Small intestine (tissue), 16 donors: Measurements from ENCODE around the gene MLLT3. TPM values are rescaled to one million over a fixed set of nuclear protein-coding genes. Genes with fewer than 3 reads are reported as not detected.

Experiments
- DNase-seq, 2 donors: peaks; one replicate each; pipeline versions ENCODE4 v3.0.0 to v3.0.0-alpha.2; 2013
- FAIRE-seq: peaks from 2 replicates; lab custom pipeline; 2012; peaks lifted over from hg19 to GRCh38; lab: Jason Lieb, UNC
- H3K27ac ChIP-seq, 3 donors: one replicate each; pipeline ENCODE4 v1.5.1; 2013; ENCODE audit warnings: low read length in 2 of 3, mild to moderate bottlenecking in 2 of 3, control low read depth in 1 of 3, inconsistent platforms in 1 of 3, low read depth in 1 of 3, moderate library complexity in 1 of 3
- H3K27me3 ChIP-seq, 3 donors: one replicate each; pipeline ENCODE4 v1.6.1; 2013; ENCODE audit warnings: low read length in 3 of 3, inconsistent platforms in 1 of 3; ENCODE audit not compliant: control insufficient read depth in 3 of 3, insufficient read depth in 3 of 3
- H3K36me3 ChIP-seq, 3 donors: one replicate each; pipeline ENCODE4 v1.6.1; 2013; ENCODE audit warnings: low read length in 3 of 3, inconsistent platforms in 1 of 3, low read depth in 1 of 3, mild to moderate bottlenecking in 1 of 3, moderate library complexity in 1 of 3; ENCODE audit not compliant: control insufficient read depth in 3 of 3, insufficient read depth in 2 of 3
- H3K4me1 ChIP-seq, 3 donors: one replicate each; pipeline ENCODE4 v1.6.1; 2013; ENCODE audit warnings: low read length in 2 of 3, inconsistent platforms in 1 of 3, low read depth in 1 of 3, mild to moderate bottlenecking in 1 of 3, moderate library complexity in 1 of 3; ENCODE audit not compliant: control insufficient read depth in 3 of 3, insufficient read depth in 2 of 3
- H3K4me3 ChIP-seq, 3 donors: one replicate each; pipeline ENCODE4 v1.5.1; 2013; ENCODE audit warnings: low read length in 3 of 3, control low read depth in 1 of 3, inconsistent platforms in 1 of 3, low read depth in 1 of 3, mild to moderate bottlenecking in 1 of 3, moderate library complexity in 1 of 3
- H3K9me3 ChIP-seq, 2 donors: one replicate each; pipeline ENCODE4 v1.6.1; 2013; ENCODE audit warnings: low read depth in 1 of 2, low read length in 1 of 2; ENCODE audit not compliant: control insufficient read depth in 2 of 2, insufficient read depth in 1 of 2
- WGBS, 3 donors: extraction: QIAGEN DNeasy Blood & Tissue Kit; methylation state at CpG; one replicate each; pipeline ENCODE4 v1.1.7; 2013; 5-methylcytosine and 5-hydroxymethylcytosine counted together
- long read RNA-seq, 10 donors: transcript quantifications; one replicate each; lab custom pipeline, GENCODE V29; 2026
- polyA plus RNA-seq, 4 donors: library from polyadenylated mRNA; stranded (reverse) in 3 of 4; unstranded in 1 of 4; fragments of 200-250 nt in 3 of 4; fragments of 120-200 nt in 1 of 4; gene quantifications; one replicate each; pipeline versions ENCODE4 v1.2.1 to v1.2.3, GENCODE V29; 2013
- donor health status: healthy with polysubstance abuse.
- donor health status: control.
- donor health status: control.
- donor health status: Bipolar disorder and iron deficiency.
- donor health status: healthy.

MLLT3 gene
- polyA plus RNA-seq = 10 to 100 TPM in 3 of 4 donors, 1 to 10 TPM in 1; 8.9 to 34.5 (median 14.0) TPM
- long read RNA-seq, donor 1, full-length matches to known transcripts = 3 of 17 reads
- long read RNA-seq, donor 1, partial matches to known transcripts = 14 of 17 reads
- long read RNA-seq, donor 1, other reads (novel, unspliced or antisense) = 0 of 17 reads
- long read RNA-seq, donor 2 = 0 reads
- long read RNA-seq, donor 3, partial matches to known transcripts = 5 of 5 reads
- long read RNA-seq, donor 3, other reads (novel, unspliced or antisense) = 0 of 5 reads
- long read RNA-seq, donor 4 = 0 reads
- long read RNA-seq, donor 5 = 0 reads
- long read RNA-seq, donor 6 = 0 reads
- long read RNA-seq, donor 7, full-length matches to known transcripts = 1 of 9 reads
- long read RNA-seq, donor 7, partial matches to known transcripts = 8 of 9 reads
- long read RNA-seq, donor 7, other reads (novel, unspliced or antisense) = 0 of 9 reads
- long read RNA-seq, donor 8, partial matches to known transcripts = 0 of 2 reads
- long read RNA-seq, donor 8, other reads (novel, unspliced or antisense) = 0 of 2 reads
- long read RNA-seq, donor 9, partial matches to known transcripts = 0 of 1 reads
- long read RNA-seq, donor 9, other reads (novel, unspliced or antisense) = 0 of 1 reads
- long read RNA-seq, donor 10, full-length matches to known transcripts = 4 of 17 reads
- long read RNA-seq, donor 10, partial matches to known transcripts = 13 of 17 reads
- long read RNA-seq, donor 10, other reads (novel, unspliced or antisense) = 0 of 17 reads

DNA sequence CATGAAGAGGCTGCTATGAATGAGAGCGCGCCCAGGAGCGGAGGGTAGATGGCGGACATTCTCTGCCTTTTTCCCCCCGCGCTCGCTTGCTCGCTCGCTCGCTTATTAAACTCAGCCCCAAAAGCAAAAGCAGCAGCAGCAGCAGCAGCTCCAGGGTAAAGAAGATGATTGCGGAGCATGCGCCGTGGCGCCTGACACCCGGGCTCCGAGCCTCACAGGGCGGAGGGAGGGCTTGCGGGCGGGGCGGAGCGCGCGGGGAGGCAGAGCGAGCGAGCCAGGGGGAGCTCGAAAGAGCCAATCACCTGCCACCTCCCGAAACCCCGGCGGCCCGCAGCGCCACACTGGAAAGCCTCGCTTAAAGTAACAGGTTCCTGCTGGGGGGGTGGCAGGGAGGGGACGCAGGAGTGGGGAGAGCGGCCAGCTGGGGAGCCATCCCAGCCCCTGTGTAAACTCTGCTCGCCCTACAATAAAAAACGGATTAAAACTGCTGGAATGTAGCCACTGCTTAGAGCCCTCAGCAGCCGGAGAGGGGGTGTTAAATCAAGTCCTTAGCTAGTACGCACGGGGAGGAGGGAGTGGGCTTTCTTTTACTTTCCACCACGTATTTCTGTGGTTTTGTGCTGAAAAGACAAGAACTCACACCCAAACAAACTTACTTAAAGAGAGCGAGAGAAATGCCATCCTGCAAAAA lies at the start of gene MLLT3:
TSS of gene MLLT3 (minus strand) at position 170 of the 691 bp plus-strand sequence.
- peak; percentile 95 to 97 for DNase-seq
- Histone ChIP-seq H3K27ac (peak within 1 kb of the TSS; percentile 71 to 91 (median 91)), H3K27me3 (peaks cover 0 to 6% (median 0%) of the 10 kb centered on the region in 3 donors), H3K36me3 (no peaks in the 10 kb centered on the region), H3K4me1 (peaks cover 0 to 11% (median 2%) of the 10 kb centered on the region in 3 donors), H3K9me3 (no peaks in the 10 kb centered on the region), H3K4me3 (peak within 1 kb of the TSS; percentile 61 to 99 (median 74))
- no peak for FAIRE-seq
- WGBS, 3 donors = 0% methylated on average over 41 of the region's 41 CpGs

DNA sequence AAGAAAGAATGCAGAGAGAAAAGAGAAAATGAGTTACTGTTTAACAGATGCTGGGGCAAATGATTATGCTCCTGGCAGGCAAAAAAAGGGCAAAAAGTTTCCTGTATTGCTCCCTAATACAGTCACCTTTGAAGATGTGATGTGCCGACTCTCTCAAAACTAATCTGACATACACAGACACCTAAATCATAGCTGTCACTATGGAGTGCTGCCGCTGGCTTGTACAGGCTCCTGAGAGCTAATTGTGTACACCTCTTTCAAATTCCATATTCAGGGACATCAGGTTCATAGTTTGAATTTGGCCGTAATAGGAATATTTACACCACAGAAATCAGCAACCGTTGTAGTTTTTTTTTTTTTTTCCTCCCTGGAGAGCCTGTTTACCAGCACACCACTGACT lies 49.3 kb upstream of the MLLT3 start:
- Histone ChIP-seq H3K36me3 (no peaks in the 10 kb centered on the region), H3K27me3 (no peaks in the 10 kb centered on the region), H3K27ac (no peak overlapping the region), H3K4me1 (no peaks in the 10 kb centered on the region), H3K4me3 (no peak overlapping the region), H3K9me3 (no peaks in the 10 kb centered on the region)
- WGBS, 3 donors = 50 to 73% (median 57%) methylated on average over 4 of the region's 4 CpGs
- DNase-seq = no peak
- FAIRE-seq = no peak

DNA sequence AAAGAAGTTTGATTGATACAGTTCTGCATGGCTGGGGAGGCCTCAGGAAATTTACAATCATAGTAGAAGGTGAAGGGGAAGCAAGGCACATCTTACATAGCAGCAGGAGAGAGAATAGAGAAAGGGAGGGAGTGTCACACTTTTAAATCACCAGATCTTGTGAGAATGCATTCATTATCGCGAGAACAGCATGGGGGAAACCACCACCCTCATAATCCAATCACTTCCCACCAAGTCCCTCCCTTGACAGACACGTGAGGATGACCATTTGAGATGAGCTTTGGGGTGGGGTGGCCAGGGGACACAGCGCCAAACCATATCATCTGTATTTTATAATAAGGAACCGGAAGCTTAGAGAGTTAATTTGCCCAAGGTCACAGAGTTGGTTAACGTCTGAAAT lies 48.1 kb upstream of the MLLT3 start:
- FAIRE-seq (no peak), DNase-seq (no peak)
- Histone ChIP-seq H3K9me3 (no peaks in the 10 kb centered on the region), H3K36me3 (peaks cover 0 to 2% (median 0%) of the 10 kb centered on the region in 3 donors), H3K27ac (no peak overlapping the region), H3K4me3 (no peak overlapping the region), H3K27me3 (no peaks in the 10 kb centered on the region), H3K4me1 (no peaks in the 10 kb centered on the region)
- WGBS, 3 donors = 35 to 53% (median 36%) methylated on average over 6 of the region's 6 CpGs

DNA sequence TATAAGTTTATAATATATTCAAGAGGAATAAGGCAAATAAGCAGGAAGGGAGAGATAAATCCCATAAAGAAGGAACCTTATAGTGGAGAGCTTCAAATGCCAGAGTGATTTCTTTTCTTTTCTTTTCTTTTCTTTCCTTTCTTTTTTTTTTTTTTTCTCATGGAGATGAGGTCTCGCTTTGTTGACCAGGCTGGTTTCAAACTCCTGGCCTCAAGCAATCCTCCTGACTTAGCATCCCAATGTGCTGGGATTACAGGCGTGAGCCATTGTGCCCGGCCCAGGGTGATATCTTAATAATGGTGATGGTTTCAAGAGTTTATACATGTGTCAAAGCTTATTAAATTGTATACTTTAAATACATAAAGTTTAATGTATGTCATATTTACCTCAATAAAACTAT lies 42.2 kb upstream of the MLLT3 start:
- FAIRE-seq = no peak

DNA sequence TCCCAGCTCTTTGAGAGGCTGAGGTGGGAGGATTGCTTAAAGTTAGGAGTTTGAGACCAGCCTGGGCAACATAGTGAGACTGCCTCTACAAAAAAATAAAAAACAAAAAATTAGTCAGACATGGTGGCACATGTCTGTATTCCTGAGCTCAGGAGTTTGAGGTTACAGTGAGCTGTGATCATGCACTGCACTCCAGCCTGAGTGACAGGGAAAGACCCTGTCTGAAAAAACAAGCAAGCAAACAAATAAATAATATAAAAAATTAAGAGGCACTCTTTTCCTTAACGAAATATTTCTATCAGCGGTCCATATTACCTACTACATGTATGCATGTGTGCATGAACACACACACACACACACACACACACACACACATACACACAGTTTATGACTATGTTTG lies 40.8 kb upstream of the MLLT3 start:
- 87 to 96% (median 92%) methylated on average over 2 of the region's 2 CpGs for WGBS, 3 donors
- peaks cover 0 to 2% (median 0%) of the 10 kb centered on the region in 3 donors for H3K36me3 ChIP-seq
- FAIRE-seq = no peak
- no peak for DNase-seq
- H3K27ac ChIP-seq = no peak overlapping the region
- no peaks in the 10 kb centered on the region for H3K9me3 ChIP-seq
- H3K4me1 ChIP-seq = peaks cover 0 to 3% (median 0%) of the 10 kb centered on the region in 3 donors
- no peak overlapping the region for H3K4me3 ChIP-seq
- H3K27me3 ChIP-seq = no peaks in the 10 kb centered on the region

More for the DNA sequence above, 42.2 kb upstream of the MLLT3 start:
- H3K9me3 ChIP-seq = no peaks in the 10 kb centered on the region
- H3K36me3 ChIP-seq = peaks cover 0 to 2% (median 0%) of the 10 kb centered on the region in 3 donors
- peaks cover 0 to 3% (median 0%) of the 10 kb centered on the region in 3 donors for H3K4me1 ChIP-seq
- DNase-seq = no peak
- WGBS, 3 donors = 91 to 95% (median 93%) methylated on average over 3 of the region's 3 CpGs
- no peak overlapping the region for H3K27ac ChIP-seq
- no peaks in the 10 kb centered on the region for H3K27me3 ChIP-seq
- H3K4me3 ChIP-seq = no peak overlapping the region

DNA sequence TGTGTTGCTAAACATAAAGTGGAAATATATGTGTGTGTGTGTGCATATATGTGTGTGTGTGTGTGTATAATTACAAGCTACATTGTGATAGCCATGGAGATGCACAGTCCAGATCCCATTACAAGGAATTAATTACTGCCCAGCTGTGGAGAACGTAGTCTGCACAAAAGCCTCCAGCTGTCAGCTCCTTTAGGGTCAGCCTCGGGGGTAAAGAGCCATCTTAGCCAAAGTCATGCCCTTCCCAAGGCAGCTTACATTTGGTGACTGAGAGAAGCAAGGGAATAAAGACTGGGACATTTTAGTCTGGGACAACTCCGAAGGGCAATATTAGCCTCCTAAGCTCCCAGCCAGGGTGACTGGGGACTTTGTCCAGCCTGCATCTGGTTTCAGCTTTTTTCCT lies 39.9 kb upstream of the MLLT3 start:
- H3K4me1 ChIP-seq = peaks cover 0 to 3% (median 0%) of the 10 kb centered on the region in 3 donors
- no peak for DNase-seq
- peaks cover 0 to 2% (median 0%) of the 10 kb centered on the region in 3 donors for H3K36me3 ChIP-seq
- WGBS, 3 donors = 49 to 55% (median 54%) methylated on average over 3 of the region's 3 CpGs
- H3K9me3 ChIP-seq = no peaks in the 10 kb centered on the region
- no peak overlapping the region for H3K4me3 ChIP-seq
- H3K27me3 ChIP-seq = no peaks in the 10 kb centered on the region
- H3K27ac ChIP-seq = no peak overlapping the region
- FAIRE-seq = no peak

DNA sequence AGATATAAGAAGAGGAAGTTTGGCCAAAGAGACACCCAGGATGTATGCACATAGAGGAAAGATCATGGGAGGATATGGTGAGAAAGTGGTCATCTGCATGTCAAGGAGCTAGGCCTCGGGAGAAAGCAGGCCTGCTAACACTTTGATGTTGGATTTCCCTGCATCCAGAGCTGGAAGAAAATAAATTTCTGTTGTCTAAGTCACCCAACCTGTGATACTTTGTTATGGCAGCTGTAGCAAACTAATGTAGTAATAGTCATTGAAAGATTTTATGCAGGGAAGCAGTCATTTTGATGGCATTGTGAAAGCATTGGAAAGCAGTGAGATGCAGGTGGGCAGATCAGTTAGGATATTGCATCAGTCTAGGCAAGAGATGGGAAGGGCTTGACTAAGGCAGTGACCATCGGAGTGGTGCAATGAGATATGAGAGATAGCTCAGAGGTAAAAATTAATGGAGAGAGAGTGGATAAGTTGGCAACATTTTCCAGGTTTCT lies 37.2 kb upstream of the MLLT3 start:
- peak in 1 of 2 donors; percentile 9 for DNase-seq
- no peak overlapping the region for H3K4me3 ChIP-seq
- FAIRE-seq = no peak

More for the DNA sequence above, 37.2 kb upstream of the MLLT3 start:
- no peaks in the 10 kb centered on the region for H3K27me3 ChIP-seq
- peaks cover 0 to 3% (median 0%) of the 10 kb centered on the region in 3 donors for H3K4me1 ChIP-seq
- H3K27ac ChIP-seq = no peak overlapping the region
- H3K9me3 ChIP-seq = no peaks in the 10 kb centered on the region
- no peaks in the 10 kb centered on the region for H3K36me3 ChIP-seq
- 72 to 90% (median 76%) methylated on average over 2 of the region's 2 CpGs for WGBS, 3 donors
